Right lobe of liver (tissue), 6 donors: ENCODE measurements around the gene KIRREL3. TPM values are rescaled to one million over a fixed set of nuclear protein-coding genes. Genes with fewer than 3 reads are reported as not detected.

ENCODE experiments used
- ATAC-seq, 4 donors: fragments of 200-7000 bp; cut with Tn5 transposase; one replicate each; pipeline ENCODE4 v1.9.1; 2020; ENCODE audit warnings: mild to moderate bottlenecking in 4 of 4, moderate library complexity in 4 of 4
- DNase-seq, 3 donors: peaks; one replicate each; pipeline ENCODE4 v3.0.0-alpha.2; 2020
- H3K27ac ChIP-seq, 3 donors: fragments of 200-600 bp; one replicate each; pipeline ENCODE4 v1.8.0; 2022
- H3K27me3 ChIP-seq, 2 donors: fragments of 200-600 bp; one replicate each; pipeline ENCODE4 v1.8.0; 2022
- H3K36me3 ChIP-seq, 4 donors: fragments of 200-600 bp; sonication (generic) in 1 of 4; one replicate each; pipeline versions ENCODE4 v1.5.1 to v1.8.0; 2017 to 2022; ENCODE audit warnings: control low read depth in 1 of 4
- H3K4me1 ChIP-seq, 4 donors: fragments of 200-600 bp; sonication (generic) in 1 of 4; one replicate each; pipeline versions ENCODE4 v1.5.1 to v1.8.0; 2017 to 2022; ENCODE audit warnings: control low read depth in 1 of 4
- H3K4me3 ChIP-seq, 3 donors: fragments of 200-600 bp; one replicate each; pipeline ENCODE4 v1.8.0; 2022
- H3K9me3 ChIP-seq, 4 donors: fragments of 200-600 bp; sonication (generic) in 1 of 4; one replicate each; pipeline versions ENCODE4 v1.5.1 to v1.8.0; 2017 to 2022; ENCODE audit warnings: control low read depth in 1 of 4
- CTCF ChIP-seq, 4 donors: fragments of 200-600 bp in 3 of 4; fragments of 450-650 bp in 1 of 4; IDR thresholded peaks; one replicate each; pipeline versions ENCODE4 v1.5.1 to v1.8.0; 2016 to 2022; ENCODE audit warnings: antibody characterized with exemption in 4 of 4, mild to moderate bottlenecking in 2 of 4
- POLR2A ChIP-seq: fragments of 450-650 bp; IDR thresholded peaks from one replicate; pipeline ENCODE4 v1.6.1; 2017; ENCODE audit warnings: antibody characterized with exemption, mild to moderate bottlenecking
- WGBS: methylation state at CpG from one replicate; pipeline ENCODE4 v1.1.6; 2018; ENCODE audit warnings: low coverage, low lambda C conversion rate; ENCODE audit not compliant: insufficient coverage; ENCODE audit errors: missing lambda C conversion rate; 5-methylcytosine and 5-hydroxymethylcytosine counted together
- intact Hi-C, 2 donors: fragments of 100-400 bp; cut with DNase I; formaldehyde crosslinking; loops; one replicate each; pipeline versions ENCODE4 v1.11.2 to v1.14.1; 2022
- total RNA-seq, 6 experiments: library from RNA; depleted of rRNA in 2 of 6; stranded (reverse); fragments of >200 nt in 2 of 6; fragmentation: NEBNext Ultra II Directional in 3 of 6; extraction: Animal tissue kit (Norgen Biotek cat#: 25700) in 3 of 6; gene quantifications; one replicate each; pipeline versions ENCODE4 v1.1.0 to v1.2.4, GENCODE V29; 2016 to 2023
- donor health status: DM: no; HTN: yes; CAD: no.
- donor health status: DM: no; HTN: no; CAD: no.
- donor health status: DM: no; HTN: no; CAD: no.
- donor health status: DM: no; HTN: yes; CAD: no.
- donor health status: DM: no; HTN: yes; CAD: no.

KIRREL3 gene
- total RNA-seq, 6 experiments from 2014 or later = not detected

GRCh38 chr11:126997641-126998040, 2.9 kb downstream of the KIRREL3 start:
- H3K27me3 ChIP-seq = peaks cover 0 to 5% of the 10 kb centered on the region in 2 donors
- no peak overlapping the region for H3K27ac ChIP-seq
- H3K9me3 ChIP-seq = no peaks in the 10 kb centered on the region
- H3K4me1 ChIP-seq = no peaks in the 10 kb centered on the region
- TF ChIP-seq POLR2A (no peak), CTCF (IDR thresholded peaks at IDR 0.05) (no peak)
- H3K36me3 ChIP-seq = no peaks in the 10 kb centered on the region
- WGBS = 36% methylated on average over 4 of the region's 4 CpGs
- H3K4me3 ChIP-seq = no peak overlapping the region
- intact Hi-C loops = loop anchor here (10.0 kb wide), 2 partner anchors 283 to 553 kb away; no protein-coding TSS in a partner anchor
- DNase-seq = no peak
- no peak for ATAC-seq

- WGBS = 34% methylated on average over 5 of the region's 5 CpGs
- intact Hi-C loops = loop anchor here (10.0 kb wide), 2 partner anchors 282 to 552 kb away; no protein-coding TSS in a partner anchor
- Histone ChIP-seq H3K27ac (no peak overlapping the region), H3K4me3 (no peak overlapping the region), H3K36me3 (no peaks in the 10 kb centered on the region), H3K9me3 (no peaks in the 10 kb centered on the region), H3K4me1 (no peaks in the 10 kb centered on the region), H3K27me3 (peaks cover 0 to under 1% of the 10 kb centered on the region in 2 donors)
- TF ChIP-seq CTCF (IDR thresholded peaks at IDR 0.05) (no peak), POLR2A (no peak)
- ATAC-seq = no peak
- DNase-seq = no peak
These were observed 3.4 kb downstream of the KIRREL3 start for GRCh38 chr11:126997196-126997595.

GRCh38 chr11:126996036-126996804, 4.3 kb downstream of the KIRREL3 start:
- Histone ChIP-seq H3K9me3 (no peaks in the 10 kb centered on the region), H3K4me1 (no peaks in the 10 kb centered on the region), H3K36me3 (no peaks in the 10 kb centered on the region), H3K4me3 (no peak overlapping the region), H3K27ac (no peak overlapping the region), H3K27me3 (no peaks in the 10 kb centered on the region)
- intact Hi-C loops = loop anchor here (10.0 kb wide), 2 partner anchors 281 to 551 kb away; no protein-coding TSS in a partner anchor
- no peak for TF ChIP-seq CTCF (IDR thresholded peaks at IDR 0.05)
- no peak for TF ChIP-seq POLR2A
- no peak for ATAC-seq
- 56% methylated on average over 4 of the region's 4 CpGs for WGBS
- DNase-seq = no peak

- H3K4me1 ChIP-seq = no peaks in the 10 kb centered on the region
- intact Hi-C loops = loop anchor here (5.0 to 10.0 kb wide), 3 partner anchors 279 to 549 kb away; no protein-coding TSS in a partner anchor
- ATAC-seq = no peak
- H3K4me3 ChIP-seq = no peak overlapping the region
- DNase-seq = no peak
- H3K36me3 ChIP-seq = no peaks in the 10 kb centered on the region
- no peaks in the 10 kb centered on the region for H3K27me3 ChIP-seq
- WGBS = 78% methylated on average over 2 of the region's 2 CpGs
- H3K9me3 ChIP-seq = no peaks in the 10 kb centered on the region
- H3K27ac ChIP-seq = no peak overlapping the region
- TF ChIP-seq CTCF (IDR thresholded peaks at IDR 0.05) = no peak
- no peak for TF ChIP-seq POLR2A
These were observed 7.0 kb downstream of the KIRREL3 start for GRCh38 chr11:126993599-126993998.
